GM18873 (cell line): ENCODE results near the gene SLC50A1.

Experiments used
- ATAC-seq: cut with Tn5 transposase; IDR thresholded peaks from one replicate; pipeline ENCODE4 v1.9.1; 2021; ENCODE audit warnings: mild to moderate bottlenecking, moderate library complexity, moderate number of reproducible peaks; ENCODE audit not compliant: unreplicated experiment, low FRiP score

Gene SLC50A1, protein sequence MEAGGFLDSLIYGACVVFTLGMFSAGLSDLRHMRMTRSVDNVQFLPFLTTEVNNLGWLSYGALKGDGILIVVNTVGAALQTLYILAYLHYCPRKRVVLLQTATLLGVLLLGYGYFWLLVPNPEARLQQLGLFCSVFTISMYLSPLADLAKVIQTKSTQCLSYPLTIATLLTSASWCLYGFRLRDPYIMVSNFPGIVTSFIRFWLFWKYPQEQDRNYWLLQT

DNA sequence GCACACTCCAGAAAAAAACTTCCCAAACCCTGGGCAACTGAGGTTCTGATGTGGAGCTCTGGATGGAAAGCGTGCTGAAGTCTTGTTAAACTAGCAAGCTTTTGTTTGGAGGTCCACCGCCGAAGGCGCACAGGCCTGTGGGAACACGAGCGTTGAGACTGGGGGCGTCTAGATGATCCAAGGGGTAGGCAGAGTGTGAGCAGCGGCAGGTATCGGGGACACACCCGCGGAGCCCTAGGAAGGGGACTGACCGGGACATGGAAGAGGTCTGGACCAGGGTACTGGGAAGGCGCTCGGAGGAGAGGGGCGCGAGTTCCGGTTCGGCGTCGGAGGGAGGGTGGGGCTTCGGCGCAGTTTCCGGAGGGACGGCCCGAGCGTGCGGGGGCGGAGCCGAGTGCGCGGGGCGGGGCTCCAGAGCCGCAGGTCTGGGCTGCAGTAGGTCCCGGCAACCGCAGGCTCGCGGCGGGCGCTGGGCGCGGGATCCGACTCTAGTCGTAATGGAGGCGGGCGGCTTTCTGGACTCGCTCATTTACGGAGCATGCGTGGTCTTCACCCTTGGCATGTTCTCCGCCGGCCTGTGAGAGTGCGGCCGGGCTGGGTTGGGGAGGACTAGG, at the start of gene SLC50A1:
Gene SLC50A1, plus strand, starts transcription at position 438 of the 614 bp plus-strand sequence. Its CDS starts 60 bp downstream, at position 498.
- peak; percentile 52 for ATAC-seq

DNA sequence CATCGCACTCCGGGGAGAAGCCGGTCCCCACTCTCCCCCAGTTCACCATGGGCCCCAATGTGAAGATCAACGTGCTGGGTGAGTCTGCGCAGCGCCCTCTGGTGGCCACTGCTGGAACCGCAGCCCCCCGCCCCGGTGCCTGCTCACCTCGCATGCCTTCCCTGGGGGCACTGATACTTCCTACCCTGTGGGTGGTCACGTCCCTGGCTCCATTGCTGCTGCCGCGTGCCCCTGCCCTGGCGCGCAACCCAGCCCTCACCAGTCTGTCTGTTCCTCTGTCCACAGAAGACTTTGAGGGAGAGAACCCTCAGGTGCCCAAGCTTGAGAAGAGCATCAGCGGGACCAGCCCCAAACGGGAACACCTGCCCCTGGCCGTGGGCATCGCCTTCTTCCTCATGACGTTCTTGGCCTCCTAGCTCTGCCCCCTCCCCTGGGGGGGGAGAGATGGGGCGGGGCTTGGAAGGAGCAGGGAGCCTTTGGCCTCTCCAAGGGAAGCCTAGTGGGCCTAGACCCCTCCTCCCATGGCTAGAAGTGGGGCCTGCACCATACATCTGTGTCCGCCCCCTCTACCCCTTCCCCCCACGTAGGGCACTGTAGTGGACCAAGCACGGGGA, 49.4 kb upstream of the SLC50A1 start:
- ATAC-seq, result no peak

DNA sequence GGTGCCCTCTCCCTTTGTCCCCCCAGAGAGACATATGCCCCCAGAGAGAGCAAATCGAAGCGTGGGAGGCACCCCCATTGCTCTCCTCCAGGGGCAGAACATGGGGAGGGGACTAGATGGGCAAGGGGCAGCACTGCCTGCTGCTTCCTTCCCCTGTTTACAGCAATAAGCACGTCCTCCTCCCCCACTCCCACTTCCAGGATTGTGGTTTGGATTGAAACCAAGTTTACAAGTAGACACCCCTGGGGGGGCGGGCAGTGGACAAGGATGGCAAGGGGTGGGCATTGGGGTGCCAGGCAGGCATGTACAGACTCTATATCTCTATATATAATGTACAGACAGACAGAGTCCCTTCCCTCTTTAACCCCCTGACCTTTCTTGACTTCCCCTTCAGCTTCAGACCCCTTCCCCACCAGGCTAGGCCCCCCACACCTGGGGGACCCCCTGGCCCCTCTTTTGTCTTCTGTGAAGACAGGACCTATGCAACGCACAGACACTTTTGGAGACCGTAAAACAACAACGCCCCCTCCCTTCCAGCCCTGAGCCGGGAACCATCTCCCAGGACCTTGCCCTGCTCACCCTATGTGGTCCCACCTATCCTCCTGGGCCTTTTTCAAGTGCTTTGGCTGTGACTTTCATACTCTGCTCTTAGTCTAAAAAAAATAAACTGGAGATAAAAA, 48.7 kb upstream of the SLC50A1 start:
- no peak for ATAC-seq

DNA sequence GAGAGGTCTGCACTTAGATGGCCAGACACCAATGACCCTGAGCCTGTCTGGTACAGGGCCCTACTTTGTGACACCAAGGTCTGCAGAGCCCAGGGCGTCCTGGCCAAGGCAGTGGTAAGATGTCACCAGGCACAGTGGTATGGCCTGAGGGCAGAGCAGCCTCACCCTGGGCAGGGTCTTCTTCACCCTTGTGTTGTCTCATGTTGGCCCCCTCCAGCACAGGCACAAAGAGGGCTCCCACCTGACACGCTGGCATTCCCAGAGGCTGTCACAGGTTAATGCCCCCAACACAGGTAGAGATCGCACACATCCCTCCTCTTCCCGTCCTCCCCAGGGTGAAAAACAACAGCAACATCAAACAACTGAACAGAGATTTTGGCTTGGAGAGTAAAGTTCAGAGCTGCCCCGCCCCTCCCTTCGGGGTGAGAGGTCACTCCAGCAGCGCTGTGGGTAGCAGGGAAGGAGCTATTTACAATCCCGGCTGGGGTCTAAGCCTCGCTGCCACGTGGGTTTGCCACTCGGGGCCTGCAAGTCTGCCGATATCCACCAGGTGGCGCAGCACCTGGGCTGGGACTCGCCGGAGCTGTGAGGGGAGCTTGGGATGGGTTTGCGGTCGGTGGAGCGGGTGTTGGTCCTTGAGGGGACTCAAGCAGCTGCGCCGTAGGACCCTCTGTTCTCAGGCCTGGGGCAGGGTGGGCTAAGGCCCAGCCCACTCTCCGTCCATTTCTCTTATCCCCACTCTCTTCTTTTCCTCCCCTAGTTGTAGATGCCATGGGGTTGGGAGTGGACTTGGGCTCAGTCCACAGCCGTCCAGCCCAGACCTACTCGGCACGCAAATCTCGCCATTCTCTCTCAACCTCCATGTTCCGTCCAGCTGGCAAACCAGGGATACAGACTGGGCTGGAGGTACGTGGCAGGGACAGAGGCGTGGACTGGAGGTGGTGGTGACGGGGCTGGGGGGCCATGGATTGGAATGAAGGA, 44.3 kb upstream of the SLC50A1 start:
- ATAC-seq, result no peak

DNA sequence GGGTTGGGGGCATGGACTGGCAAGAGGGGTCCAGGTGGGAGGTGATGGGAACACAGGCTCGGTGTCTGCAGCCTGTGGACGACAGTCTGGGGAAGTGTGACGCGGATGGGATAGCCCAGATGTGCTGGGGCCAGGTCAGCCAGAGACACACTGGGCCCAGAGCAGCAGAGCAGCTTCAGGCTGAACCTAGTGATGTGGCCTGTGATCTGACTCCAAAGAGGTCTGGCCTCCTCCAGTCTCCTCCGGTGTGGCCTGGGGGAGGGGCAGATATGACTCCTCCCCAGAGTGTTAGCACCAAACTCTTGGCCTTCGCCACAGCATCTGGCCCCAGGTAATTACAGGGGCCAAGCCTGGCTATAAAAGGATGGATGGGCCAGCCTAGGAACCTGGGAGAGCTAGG, 43.5 kb upstream of the SLC50A1 start:
- no peak for ATAC-seq

DNA sequence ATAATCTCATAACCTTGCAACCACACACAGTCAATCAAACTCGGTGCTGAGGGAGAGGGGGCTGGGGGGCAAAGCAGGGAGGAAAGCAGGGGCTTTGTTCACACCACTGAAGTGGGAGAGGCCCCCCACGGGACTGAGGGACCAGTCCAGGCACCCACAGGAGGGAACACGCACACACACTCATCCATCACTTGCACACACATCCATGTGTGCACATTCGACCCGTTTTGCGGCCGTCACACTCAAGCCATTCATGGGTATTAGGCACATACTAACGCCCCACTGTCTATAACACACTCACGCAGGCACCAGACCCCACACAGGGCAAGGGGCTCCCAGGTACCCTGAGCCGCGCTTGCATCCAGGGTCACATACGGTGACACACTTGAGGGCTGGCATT, 43.0 kb upstream of the SLC50A1 start:
- ATAC-seq, result no peak

DNA sequence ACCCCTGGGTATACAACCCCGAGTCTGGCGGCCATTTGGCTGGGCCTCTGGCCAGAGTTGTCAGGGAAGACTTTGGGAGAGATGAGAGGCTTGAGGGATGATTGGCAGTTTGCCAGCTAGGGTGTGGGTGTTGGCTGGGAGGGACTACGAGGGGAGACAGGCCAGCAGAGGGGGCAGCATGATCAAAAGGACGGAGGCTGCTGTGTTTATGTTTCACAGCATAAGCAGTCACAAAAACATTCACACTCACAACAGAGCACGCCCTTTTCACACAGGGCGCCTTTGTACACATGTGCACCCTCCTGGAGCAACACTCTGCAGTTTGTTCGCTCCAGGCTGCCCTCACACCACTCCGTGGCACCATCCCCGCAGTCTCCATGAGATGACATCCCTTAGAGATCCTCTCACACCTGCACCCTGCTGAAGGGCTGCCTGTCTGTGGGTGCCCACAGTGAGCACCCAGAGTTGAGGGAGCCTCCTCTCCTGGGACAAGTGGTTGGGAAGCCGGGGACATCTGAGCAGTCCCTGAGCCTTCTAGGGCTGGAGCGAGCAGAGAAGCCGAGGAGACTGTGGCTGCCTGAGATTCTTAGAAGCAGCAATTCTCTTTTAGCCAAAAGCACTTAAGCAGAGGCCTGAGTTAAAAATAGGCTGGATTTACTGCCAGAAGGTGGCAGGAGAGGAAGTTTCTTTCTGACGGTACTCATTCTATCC, 41.6 kb upstream of the SLC50A1 start:
- no peak for ATAC-seq

DNA sequence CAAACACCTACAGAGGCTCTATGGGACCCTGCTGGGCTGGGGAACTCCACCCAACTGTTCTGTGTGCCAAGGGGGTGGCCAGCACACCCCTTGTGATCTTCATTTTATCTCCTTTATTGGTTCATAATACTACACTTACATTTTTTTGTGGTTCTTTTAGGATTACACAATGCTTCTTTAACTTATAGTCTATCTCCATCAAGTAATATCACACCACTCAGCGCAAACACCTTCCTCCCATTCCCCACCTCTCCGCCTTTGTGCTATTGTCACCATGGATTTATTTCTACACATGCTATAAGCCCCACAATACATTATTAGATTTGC, 41.1 kb upstream of the SLC50A1 start:
- ATAC-seq, result no peak

DNA sequence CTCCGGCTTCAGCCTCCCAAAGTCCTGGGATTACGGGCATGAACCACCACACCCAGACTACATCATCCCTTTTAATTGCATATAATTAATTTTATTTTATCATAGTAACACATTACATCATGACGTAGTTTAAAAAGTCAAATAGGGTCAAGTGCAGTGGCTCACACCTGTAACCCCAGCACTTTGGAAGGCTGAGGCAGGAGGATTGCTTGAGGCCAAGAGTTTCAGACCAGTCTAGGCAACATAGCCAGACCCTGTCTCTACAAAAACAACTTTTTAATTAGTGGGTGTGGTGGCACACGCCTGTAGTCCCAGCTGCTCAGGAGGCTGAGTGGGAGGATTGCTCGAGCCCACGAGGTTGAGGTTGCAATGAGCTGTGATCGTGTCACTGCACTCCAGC, 36.3 kb upstream of the SLC50A1 start:
- no peak for ATAC-seq

DNA sequence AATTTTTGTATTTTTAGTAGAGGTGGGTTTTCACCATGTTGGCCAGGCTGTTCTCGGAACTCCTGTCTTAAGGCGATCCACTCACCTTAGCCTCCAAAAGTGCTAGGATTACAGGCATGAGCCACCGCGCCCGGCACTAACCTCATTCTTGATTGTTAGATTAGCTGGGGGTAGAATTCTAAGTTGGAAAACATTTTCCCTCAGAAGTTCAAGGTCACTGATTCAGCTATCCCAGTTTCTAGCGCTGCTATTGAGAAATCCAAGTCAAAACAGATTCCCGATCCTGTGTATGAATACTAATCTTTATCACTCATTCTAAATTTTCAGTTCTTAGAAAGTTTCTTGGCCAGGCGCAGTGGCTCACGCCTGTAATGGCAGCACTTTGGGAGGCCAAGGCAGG, 32.3 kb upstream of the SLC50A1 start:
- no peak for ATAC-seq

DNA sequence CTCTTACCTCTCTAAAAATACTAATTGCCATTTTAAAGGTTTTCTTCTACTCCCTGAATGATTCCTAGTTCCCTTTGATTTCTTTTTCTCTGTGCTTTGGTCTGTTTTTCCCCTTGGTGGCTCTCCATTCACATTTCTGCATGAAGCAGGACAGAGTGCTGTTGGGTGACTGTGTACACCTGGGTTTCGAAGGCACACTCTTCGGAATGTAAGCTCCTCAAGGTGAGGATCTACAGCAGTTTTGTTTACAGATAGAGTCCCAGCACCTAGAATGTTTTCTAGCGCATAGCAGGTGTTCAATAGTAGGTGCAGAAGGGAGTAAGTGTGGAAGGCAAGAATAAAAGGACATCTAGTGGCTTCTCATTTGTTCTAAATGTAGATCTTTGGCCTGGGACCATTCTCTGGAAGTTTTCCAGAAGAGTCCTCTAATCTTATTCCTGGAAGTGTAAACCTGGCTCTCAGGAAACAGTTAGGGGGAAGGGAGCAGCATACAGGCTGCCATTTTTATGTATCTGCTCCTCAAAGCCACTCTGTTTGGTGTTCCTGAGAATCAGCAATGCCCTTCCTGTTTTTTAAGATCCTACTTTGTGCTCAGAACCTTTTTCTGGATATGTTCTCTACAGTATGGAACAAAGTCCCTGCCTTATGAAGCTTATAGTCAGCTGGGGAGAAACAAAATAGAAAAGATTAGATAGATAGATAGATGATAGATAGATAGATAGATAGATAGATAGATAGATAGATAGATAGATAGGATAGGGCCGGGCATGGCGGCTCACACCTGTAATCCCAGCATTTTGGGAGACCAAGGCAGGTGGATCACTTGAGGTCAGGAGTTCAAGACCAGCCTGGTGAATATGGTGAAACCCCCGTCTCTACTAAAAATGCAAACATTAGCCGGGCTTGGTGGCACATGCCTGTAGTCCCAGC, 30.8 kb upstream of the SLC50A1 start:
- no peak for ATAC-seq

DNA sequence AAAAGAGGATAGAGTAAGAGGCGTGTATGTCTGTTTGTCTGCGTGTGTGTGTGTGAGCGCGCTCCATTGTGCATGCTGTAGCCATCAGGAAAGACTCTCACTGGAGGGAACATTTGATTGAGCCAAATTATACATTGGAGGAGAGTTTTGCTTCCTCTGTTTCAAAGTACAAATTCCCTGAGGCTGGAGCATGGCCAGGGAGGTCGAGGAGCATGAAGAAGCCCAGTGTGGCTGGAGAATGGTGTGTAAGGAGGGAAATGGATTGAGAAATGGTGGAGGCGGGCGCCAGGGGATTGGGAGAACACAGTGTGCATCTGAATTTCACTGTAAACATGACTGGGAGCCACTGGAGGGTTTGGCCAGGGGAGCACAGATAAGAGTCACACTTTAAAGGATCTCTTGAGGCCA, 30.0 kb upstream of the SLC50A1 start:
- no peak for ATAC-seq

DNA sequence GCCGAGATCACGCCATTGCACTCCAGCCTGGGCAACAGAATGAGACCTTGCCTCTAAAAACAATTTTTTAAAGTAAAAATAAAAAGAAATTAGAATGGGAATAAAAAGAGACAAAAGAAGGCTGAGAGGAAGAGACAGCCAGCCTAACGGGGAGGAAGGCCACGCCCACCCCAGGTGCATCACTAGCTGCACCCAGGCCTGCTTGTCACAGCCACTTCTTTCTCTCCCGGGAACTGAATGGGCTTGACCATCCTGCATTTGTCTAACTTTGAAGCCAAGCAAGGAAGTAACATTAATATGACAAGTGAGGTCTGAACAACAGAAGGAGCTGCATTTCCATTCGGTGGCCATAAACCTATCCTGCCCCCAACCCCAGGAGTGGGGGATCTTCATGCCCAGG, 28.8 kb upstream of the SLC50A1 start:
- no peak for ATAC-seq

DNA sequence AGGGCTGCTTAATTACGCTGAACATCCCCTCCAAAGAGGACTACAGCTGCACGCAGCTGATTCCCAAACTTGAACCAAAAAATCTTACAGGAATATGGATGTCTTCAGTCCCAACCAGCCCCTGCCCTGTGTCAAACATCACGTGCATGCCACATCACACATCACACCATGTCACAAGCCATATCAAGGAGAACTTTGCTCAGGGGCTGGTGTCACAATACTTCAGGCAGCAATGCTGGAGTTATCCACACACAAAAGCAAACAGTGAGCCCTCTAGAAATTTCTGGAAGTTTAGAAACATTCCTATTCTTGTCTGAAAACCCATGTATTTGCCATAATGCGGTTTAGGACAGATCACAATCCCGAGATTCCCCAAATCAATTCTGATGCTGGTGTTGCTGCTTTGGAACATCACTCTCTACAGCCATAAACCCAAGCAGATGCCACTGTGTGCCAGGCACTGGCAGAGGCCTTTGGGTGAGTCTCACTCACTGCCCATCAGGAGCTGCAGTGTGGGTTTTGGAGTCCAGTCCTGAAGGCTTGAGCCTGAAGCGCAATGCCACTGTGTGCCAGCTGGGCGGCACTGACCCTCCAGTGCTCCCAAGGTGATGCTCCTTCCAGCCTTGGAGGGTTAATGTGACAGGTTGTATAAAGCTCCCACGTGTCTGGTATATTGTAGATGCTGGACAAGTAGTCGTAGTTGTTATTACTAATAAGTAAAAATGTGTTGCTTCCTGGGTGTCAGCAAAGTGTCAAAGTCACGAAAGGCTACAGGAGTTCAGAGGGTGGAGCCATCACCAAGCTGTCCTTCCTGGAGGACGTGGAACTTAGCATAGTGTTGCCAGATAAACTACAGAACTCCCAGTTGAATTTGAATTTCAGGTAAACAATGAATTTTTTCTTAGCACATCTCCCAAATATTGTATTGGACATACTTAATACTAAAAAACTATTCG, 28.1 kb upstream of the SLC50A1 start:
- no peak for ATAC-seq

DNA sequence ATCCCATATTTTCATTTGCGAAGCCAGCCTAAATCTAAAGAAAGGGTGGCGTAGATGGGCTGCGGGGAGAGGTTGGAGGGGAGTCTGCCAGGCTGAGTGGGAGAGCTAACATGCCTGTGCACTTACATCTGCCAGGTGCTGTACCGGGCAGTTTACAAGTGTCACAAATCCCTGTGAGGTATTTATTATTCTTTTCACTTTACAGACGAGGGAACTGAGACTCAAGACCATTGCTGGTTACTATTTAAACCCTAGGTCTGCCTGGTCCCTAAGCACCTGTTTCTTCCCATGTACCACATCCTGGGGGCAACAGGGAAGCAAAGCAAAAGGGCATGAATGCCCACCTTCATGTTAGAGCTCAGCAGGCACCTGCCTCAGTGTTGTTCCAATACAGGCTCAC, 27.4 kb upstream of the SLC50A1 start:
- no peak for ATAC-seq

DNA sequence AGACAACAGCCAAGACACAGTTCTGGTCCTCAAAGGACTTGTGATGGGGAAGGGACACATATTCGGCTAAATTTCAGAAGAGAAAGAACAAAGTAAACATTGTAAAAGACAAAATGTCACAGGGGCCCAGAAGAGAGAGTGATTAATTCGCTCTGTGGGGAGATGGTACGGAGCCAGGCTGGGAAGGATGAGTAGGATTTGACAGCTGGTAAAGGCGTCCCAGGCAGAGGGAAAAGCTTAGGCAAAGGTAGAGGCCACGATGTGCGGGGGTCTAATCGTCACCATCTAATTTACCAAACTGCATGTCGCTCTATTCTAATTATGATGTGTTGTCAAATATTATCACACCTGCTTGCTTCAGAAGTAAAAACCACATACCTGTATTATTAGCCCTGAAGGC, 25.3 kb upstream of the SLC50A1 start:
- no peak for ATAC-seq

DNA sequence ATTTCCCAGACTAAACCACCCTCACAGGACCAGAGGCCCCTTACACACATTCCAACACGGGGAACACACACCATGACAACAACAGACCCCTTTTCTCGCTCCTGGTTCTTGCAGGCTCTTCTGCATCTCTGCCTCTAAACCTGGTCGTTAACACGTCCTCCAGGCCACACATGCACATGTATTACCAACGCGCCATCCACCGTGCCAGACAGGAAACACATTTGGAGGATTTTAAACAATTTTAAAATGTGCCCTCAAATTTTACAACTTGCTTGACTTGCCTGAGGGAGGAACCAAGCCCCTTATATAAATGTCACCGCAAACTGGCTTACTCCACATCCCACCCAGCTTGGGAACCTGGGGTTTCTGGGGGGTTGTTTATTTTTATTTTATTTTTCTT, 24.8 kb upstream of the SLC50A1 start:
- no peak for ATAC-seq
